SK-N-SH treated with all-trans-retinoic acid at 6 μM for 48 hours (cell line): ENCODE results near the gene POLK.

Experiments used
- ATAC-seq: fragments of 200-7000 bp; cut with Tn5 transposase; 3 replicates; pipeline ENCODE4 v1.9.1; 2020; ENCODE audit warnings: mild to moderate bottlenecking, moderate library complexity
- ARNTL ChIP-seq: fragments of 450-650 bp; formaldehyde crosslinking; IDR thresholded peaks from 2 replicates; pipeline ENCODE4 v1.5.0; 2020; ENCODE audit warnings: low read depth, mild to moderate bottlenecking, moderate library complexity, borderline replicate concordance
- CREB5 ChIP-seq: fragments of 250-450 bp; sonication (Bioruptor Pico); IDR thresholded peaks from 2 replicates; pipeline ENCODE4 v1.5.1; 2020; ENCODE audit warnings: low read depth, mild to moderate bottlenecking, moderate library complexity
- CSRNP3 ChIP-seq: fragments of 250-450 bp; sonication (Bioruptor Pico); IDR thresholded peaks from 2 replicates; pipeline ENCODE4 v1.5.1; 2021; ENCODE audit warnings: mild to moderate bottlenecking, moderate library complexity
- ESRRG ChIP-seq: fragments of 250-450 bp; sonication (Bioruptor Pico); IDR thresholded peaks from 2 replicates; pipeline ENCODE4 v1.6.1; 2021; ENCODE audit warnings: mild to moderate bottlenecking
- GLIS3 ChIP-seq: fragments of 250-450 bp; sonication (Bioruptor Pico); IDR thresholded peaks from 2 replicates; pipeline ENCODE4 v1.5.0; 2020; ENCODE audit warnings: mild to moderate bottlenecking, moderate library complexity
- ISL1 ChIP-seq: fragments of 250-450 bp; sonication (Bioruptor Pico); IDR thresholded peaks from 2 replicates; pipeline ENCODE4 v2.1.2; 2022; ENCODE audit warnings: mild to moderate bottlenecking, moderate library complexity
- OSR1 ChIP-seq: fragments of 250-450 bp; sonication (Bioruptor Pico); IDR thresholded peaks from 2 replicates; pipeline ENCODE4 v1.8.0; 2022; ENCODE audit warnings: moderate library complexity, mild to moderate bottlenecking, inconsistent platforms
- PPARA ChIP-seq: fragments of 250-450 bp; sonication (Bioruptor Pico); IDR thresholded peaks from 2 replicates; pipeline ENCODE4 v1.5.0; 2020; ENCODE audit warnings: mild to moderate bottlenecking, borderline replicate concordance
- RARB ChIP-seq: fragments of 250-450 bp; sonication (Bioruptor Pico); IDR thresholded peaks from 2 replicates; pipeline ENCODE4 v1.8.0; 2021; ENCODE audit warnings: mild to moderate bottlenecking, moderate library complexity
- SNAI2 ChIP-seq: fragments of 250-450 bp; sonication (Bioruptor Pico); IDR thresholded peaks from 2 replicates; pipeline ENCODE4 v1.5.0; 2020; ENCODE audit warnings: mild to moderate bottlenecking, moderate library complexity
- TCF4 ChIP-seq: fragments of 250-450 bp; sonication (Bioruptor Pico); IDR thresholded peaks from 2 replicates; pipeline ENCODE4 v1.8.0; 2021; ENCODE audit warnings: mild to moderate bottlenecking, moderate library complexity, borderline replicate concordance
- TOX ChIP-seq: fragments of 250-450 bp; sonication (Bioruptor Pico); IDR thresholded peaks from 2 replicates; pipeline ENCODE4 v1.8.0; 2021; ENCODE audit warnings: mild to moderate bottlenecking, moderate library complexity, borderline replicate concordance
- TSHZ2 ChIP-seq: fragments of 250-450 bp; sonication (Bioruptor Pico); IDR thresholded peaks from 2 replicates; pipeline ENCODE4 v1.5.0; 2020; ENCODE audit warnings: mild to moderate bottlenecking, moderate library complexity
- ZC3H10 ChIP-seq: fragments of 250-450 bp; sonication (Bioruptor Pico); IDR thresholded peaks from 2 replicates; pipeline ENCODE4 v1.5.1; 2021; ENCODE audit warnings: mild to moderate bottlenecking, moderate library complexity
- ZFP3 ChIP-seq: fragments of 250-450 bp; sonication (Bioruptor Pico); IDR thresholded peaks from 2 replicates; pipeline ENCODE4 v1.5.0; 2020; ENCODE audit warnings: mild to moderate bottlenecking, moderate library complexity
- ZFP30 ChIP-seq: fragments of 450-650 bp; formaldehyde crosslinking; IDR thresholded peaks from 2 replicates; pipeline ENCODE4 v1.5.0; 2022; ENCODE audit warnings: mild to moderate bottlenecking, moderate library complexity
- ZNF565 ChIP-seq: fragments of 450-650 bp; formaldehyde crosslinking; conservative IDR thresholded peaks from 2 replicates; pipeline ENCODE4 v1.5.0; 2020; ENCODE audit warnings: low read depth, mild to moderate bottlenecking, moderate library complexity
- ZNF8 ChIP-seq: fragments of 450-650 bp; formaldehyde crosslinking; IDR thresholded peaks from 2 replicates; pipeline ENCODE4 v1.5.0; 2020; ENCODE audit warnings: mild to moderate bottlenecking, moderate library complexity
- TF ChIP-seq, protein P1 (sequence below): fragments of 250-450 bp; sonication (Bioruptor Pico); IDR thresholded peaks from 2 replicates; pipeline ENCODE4 v1.8.0; 2020; ENCODE audit warnings: mild to moderate bottlenecking, moderate library complexity, borderline replicate concordance
- TF ChIP-seq, protein P2 (sequence below): fragments of 250-450 bp; sonication (Bioruptor Pico); IDR thresholded peaks from 2 replicates; pipeline ENCODE4 v1.8.0; 2021; ENCODE audit warnings: low read depth, mild to moderate bottlenecking, moderate library complexity, borderline replicate concordance

POLK gene

DNA sequence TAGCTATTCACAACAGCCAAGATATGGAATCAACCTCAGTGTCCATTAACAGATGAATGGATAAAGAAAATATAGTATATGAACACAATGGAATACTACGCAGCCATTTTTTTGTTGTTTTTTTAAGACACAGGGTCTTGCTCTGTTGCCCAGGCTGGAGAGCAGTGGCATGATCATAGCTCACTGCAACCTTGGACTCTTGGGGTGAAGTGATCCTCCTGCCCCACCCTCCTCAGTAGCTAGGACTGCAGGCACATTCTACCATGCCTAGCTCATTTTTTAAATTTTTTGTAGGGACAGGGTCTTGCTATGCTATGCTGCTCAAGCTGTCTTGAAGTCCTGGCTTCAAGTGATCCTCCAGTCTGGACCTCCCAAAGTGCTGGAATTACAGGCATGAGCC lies 38.7 kb upstream of the POLK start:
- no peak for ATAC-seq
- TF ChIP-seq CSRNP3 (CRISPR knock-in tag) (no peak), TCF4 (no peak), RARB (CRISPR knock-in tag) (no peak), TOX (CRISPR knock-in tag) (no peak), CREB5 (CRISPR knock-in tag) (no peak), TSHZ2 (CRISPR knock-in tag) (no peak), ZFP30 (CRISPR knock-in tag) (no peak), ISL1 (CRISPR knock-in tag) (no peak), SNAI2 (CRISPR knock-in tag) (no peak)

DNA sequence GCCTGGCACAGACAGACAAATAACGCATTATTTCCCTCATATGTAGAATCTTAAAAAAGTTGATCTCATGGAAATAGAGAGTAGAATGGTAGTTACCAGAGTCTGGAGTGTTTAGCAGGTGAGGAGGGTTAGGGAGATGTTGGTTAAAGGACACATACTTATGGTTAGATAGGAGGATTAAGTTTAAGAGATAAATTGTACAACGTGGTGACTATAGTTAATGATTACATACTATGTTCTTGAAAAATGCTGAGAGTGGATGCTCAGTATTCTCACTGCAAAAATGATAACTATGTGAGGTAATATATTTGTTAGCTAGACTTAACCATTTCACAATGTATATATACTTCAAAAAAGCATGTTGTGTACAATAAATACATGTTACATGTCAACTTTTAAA lies 38.2 kb upstream of the POLK start:
- no peak for ATAC-seq
- no peak for TF ChIP-seq ARNTL (CRISPR knock-in tag)
- TF ChIP-seq TSHZ2 (CRISPR knock-in tag) = no peak
- no peak for TF ChIP-seq ZFP30 (CRISPR knock-in tag)
- no peak for TF ChIP-seq ZFP3 (CRISPR knock-in tag)
- TF ChIP-seq ISL1 (CRISPR knock-in tag) = no peak
- TF ChIP-seq, protein P1, sequence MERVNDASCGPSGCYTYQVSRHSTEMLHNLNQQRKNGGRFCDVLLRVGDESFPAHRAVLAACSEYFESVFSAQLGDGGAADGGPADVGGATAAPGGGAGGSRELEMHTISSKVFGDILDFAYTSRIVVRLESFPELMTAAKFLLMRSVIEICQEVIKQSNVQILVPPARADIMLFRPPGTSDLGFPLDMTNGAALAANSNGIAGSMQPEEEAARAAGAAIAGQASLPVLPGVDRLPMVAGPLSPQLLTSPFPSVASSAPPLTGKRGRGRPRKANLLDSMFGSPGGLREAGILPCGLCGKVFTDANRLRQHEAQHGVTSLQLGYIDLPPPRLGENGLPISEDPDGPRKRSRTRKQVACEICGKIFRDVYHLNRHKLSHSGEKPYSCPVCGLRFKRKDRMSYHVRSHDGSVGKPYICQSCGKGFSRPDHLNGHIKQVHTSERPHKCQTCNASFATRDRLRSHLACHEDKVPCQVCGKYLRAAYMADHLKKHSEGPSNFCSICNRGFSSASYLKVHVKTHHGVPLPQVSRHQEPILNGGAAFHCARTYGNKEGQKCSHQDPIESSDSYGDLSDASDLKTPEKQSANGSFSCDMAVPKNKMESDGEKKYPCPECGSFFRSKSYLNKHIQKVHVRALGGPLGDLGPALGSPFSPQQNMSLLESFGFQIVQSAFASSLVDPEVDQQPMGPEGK (CRISPR knock-in tag) = no peak
- no peak for TF ChIP-seq RARB (CRISPR knock-in tag)
- no peak for TF ChIP-seq ESRRG (CRISPR knock-in tag)
- no peak for TF ChIP-seq CREB5 (CRISPR knock-in tag)
- no peak for TF ChIP-seq OSR1 (CRISPR knock-in tag)
- TF ChIP-seq SNAI2 (CRISPR knock-in tag) = no peak
- TF ChIP-seq ZNF565 (CRISPR knock-in tag) = no peak
- TF ChIP-seq TCF4 = no peak
- TF ChIP-seq ZNF8 (CRISPR knock-in tag) = no peak
- TF ChIP-seq TOX (CRISPR knock-in tag) = no peak
- no peak for TF ChIP-seq ZC3H10 (CRISPR knock-in tag)

GRCh38 chr5:75475364-75475763 lies 36.3 kb upstream of the POLK start:
- no peak for ATAC-seq
- TF ChIP-seq ISL1 (CRISPR knock-in tag) (no peak), PPARA (no peak), TSHZ2 (CRISPR knock-in tag) (no peak), RARB (CRISPR knock-in tag) (no peak), GLIS3 (no peak)
- TF ChIP-seq, protein P2, sequence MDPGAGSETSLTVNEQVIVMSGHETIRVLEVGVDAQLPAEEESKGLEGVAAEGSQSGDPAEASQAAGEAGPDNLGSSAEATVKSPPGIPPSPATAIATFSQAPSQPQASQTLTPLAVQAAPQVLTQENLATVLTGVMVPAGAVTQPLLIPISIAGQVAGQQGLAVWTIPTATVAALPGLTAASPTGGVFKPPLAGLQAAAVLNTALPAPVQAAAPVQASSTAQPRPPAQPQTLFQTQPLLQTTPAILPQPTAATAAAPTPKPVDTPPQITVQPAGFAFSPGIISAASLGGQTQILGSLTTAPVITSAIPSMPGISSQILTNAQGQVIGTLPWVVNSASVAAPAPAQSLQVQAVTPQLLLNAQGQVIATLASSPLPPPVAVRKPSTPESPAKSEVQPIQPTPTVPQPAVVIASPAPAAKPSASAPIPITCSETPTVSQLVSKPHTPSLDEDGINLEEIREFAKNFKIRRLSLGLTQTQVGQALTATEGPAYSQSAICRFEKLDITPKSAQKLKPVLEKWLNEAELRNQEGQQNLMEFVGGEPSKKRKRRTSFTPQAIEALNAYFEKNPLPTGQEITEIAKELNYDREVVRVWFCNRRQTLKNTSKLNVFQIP (CRISPR knock-in tag) = no peak
